Glomerular visceral epithelial cell (primary cell): ENCODE data around the gene LSM3.
A peak's percentile ranks its signal among the peaks of the same experiment; 100 is the strongest.

Experiments used
- DNase-seq: peaks from one replicate; pipeline ENCODE4 v3.0.0-alpha.2; 2016; ENCODE audit errors: extremely low spot score

The LSM3 gene

GRCh38 chr3:14143271-14144225 lies 35.1 kb upstream of the LSM3 start:
- DNase-seq = peak; percentile 85

DNA sequence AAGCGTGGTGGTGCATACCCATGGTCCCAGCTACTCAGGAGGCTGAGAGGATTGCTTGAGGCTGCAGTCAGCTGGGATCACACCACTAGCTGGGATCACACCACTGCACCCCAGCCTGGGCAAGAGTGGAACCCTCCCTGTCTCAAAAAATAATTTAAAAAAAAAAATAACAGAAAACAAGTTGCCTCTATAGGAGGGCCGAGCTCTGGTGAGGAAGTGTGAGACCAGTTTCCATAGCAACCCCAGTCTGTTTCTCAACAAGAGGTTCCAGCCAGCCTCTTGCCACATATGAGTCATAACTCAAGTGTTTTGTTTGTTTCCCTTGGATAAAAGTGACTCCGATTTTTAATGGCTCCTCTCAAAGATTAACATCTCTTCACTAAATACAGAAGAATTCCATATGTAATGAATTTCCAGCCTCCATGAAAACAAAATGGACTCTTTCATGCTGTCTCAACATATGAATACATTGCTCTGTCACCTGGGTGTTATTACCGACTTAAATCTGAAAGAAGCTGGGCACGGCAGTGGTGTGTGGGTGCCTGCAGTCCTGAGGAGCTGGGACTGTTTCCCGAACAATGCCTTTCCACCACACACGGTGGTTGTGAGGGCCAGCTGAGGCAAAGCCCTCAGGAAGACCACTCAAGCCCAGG lies 34.1 kb upstream of the LSM3 start:
- DNase-seq = peak; percentile 96

DNA sequence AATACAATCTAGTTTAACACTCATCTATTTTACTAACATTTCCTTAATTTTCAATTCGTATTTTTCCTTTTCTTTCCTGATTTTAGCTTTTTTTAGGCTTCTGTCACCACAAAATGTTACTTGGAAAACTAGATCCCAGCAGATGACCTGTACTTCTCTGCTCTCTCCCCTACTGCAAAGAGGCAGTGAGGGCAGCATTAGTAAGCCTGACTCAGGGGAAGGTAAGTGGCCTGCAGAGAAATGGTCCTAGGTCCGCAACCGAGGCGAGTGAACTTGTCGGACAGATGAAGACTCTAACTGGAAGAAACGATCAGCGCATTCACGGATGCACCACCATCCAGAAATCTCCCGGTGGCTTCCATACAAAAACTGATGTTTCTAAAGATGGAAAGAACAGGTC lies 33.4 kb upstream of the LSM3 start:
- DNase-seq = no peak

DNA sequence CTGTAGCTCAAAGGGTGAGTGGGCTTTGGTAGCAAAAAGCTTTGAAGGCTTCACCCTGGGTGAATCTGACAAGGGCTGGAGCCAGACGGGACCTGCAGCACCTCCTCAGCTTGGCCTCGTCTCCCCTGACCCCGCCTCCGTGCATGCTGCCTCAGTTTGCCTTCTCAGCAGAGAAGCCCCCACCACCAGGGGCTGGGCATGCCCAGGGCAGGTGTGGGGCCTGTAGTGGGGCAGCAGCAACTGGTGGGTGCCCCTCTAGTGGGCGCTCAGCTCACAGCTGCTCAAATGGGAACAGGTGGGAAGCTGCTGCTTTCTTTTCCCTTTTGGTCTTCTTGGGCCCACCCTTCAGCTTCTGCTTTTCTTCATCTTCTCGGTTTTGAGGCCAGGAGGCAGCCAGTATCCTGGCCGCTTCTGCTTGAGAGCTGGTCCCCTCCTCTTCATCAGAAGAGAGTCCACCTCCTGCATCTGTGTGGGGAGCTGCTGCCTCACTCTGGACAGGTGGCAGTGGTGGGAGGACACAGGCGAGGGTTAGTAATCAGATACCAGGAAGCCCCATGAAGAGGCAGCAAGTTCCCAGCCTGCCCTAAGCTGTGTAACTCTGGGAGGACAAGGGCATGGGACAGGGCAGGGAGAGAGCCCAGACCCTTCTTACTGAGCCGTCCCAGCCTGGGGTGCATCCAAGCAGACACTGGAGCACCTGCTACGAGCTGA lies 32.8 kb upstream of the LSM3 start:
- no peak for DNase-seq

GRCh38 chr3:14146381-14147065 lies 32.1 kb upstream of the LSM3 start:
- no peak for DNase-seq

DNA sequence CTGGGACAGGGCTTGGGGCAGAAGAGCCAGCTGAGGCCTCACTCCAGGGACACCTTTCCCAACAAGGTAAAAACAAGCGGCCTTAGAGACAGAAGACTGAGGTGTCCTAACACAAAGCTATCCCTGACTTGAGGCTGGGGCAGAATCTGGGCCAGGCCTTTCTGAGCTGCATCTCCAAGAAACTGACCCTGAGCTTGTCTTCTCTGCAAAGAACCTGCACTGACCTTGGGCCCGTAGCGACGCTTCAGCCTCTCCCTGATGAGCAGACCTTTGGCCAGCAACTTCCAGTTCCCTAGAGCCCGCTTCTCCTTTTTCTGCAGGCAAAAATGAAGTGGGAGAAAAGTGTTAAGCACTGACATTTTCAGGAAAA lies 31.6 kb upstream of the LSM3 start:
- DNase-seq = no peak

DNA sequence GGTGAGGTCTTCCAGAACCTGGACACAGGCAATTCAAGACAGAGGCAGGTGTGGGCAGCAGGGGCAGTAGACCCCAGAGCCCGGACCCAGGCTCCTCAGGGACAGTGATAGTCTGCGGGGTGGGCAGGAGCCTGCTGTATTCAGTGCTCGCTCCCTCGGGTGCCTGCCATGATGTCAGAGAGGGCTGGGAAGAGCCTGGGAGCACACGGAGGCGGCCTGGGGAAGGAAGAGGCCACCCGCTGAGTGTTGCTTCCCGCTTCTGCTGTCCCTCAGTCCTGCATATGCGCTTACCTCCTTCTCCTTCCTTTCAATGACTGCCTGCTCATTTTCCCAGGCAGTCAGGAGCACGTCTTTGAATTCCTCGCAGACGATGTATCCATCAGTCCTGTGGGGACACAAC lies 31.0 kb upstream of the LSM3 start:
- no peak for DNase-seq

GRCh38 chr3:14148041-14148985 lies 30.3 kb upstream of the LSM3 start:
- DNase-seq = no peak

GRCh38 chr3:14150078-14150477 lies 28.5 kb upstream of the LSM3 start:
- no peak for DNase-seq

DNA sequence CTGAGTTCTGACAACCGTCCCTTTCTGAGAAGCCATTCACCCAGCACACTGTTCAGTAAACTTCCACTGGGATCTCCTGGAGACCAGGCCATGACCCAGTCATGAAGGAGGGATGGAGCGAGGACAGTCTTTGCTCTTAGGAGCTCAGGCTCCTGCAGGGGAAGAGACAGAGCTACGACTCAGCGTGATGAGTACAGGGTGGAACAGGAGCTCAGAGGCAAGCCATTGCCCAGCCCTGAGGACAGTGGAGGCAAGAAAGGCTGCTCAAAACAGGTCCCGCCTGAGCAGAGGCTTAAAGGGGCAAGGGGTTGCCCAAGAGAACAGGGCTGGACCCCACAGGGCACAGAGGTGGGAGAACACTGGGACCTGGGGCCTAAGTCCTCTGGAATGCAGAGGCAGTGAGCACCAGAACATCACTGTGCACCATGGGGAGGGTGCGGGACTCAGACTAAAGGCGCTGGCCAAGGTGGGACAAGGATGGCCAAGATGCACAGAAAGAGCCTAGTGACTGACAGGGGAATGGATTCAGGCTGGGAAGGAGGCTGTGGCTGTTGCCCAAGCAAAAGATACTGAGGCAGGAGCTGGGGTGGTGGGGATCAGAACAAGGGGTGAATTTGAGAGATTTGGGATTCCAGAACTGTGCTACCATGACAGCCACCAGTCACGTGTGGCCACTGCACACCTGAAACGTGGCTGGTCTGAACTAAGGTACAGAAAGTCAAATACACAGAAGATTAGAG lies 28.0 kb upstream of the LSM3 start:
- no peak for DNase-seq

DNA sequence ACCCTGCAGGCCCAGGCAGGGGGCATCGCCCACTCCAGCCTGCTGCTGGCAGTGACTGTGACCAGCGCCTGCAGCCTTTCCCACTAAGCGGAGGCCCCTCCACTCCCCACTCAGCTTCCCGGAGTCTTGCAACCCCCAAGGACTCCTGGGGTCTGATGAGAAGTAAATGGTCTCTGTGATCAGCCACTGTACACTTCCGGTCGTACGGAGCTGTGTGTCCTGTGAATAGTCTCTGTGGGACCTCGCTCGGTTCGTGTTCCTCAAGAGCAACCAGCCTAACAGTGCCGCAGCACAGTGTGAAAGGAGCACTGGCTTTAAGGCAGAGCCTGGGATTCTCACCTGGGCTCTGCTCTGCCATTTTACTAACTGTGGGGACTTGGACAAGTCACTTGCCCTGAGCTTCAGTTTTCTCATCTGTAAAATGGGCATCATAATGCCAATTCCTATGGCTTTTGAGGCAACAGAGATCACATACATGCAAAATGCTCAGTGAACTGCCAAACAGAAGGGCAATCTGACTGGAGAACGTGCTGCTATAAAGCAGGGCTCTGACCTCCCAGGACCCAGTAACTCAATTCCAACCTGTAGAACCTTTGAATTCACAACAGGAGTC lies 27.0 kb upstream of the LSM3 start:
- DNase-seq = no peak

DNA sequence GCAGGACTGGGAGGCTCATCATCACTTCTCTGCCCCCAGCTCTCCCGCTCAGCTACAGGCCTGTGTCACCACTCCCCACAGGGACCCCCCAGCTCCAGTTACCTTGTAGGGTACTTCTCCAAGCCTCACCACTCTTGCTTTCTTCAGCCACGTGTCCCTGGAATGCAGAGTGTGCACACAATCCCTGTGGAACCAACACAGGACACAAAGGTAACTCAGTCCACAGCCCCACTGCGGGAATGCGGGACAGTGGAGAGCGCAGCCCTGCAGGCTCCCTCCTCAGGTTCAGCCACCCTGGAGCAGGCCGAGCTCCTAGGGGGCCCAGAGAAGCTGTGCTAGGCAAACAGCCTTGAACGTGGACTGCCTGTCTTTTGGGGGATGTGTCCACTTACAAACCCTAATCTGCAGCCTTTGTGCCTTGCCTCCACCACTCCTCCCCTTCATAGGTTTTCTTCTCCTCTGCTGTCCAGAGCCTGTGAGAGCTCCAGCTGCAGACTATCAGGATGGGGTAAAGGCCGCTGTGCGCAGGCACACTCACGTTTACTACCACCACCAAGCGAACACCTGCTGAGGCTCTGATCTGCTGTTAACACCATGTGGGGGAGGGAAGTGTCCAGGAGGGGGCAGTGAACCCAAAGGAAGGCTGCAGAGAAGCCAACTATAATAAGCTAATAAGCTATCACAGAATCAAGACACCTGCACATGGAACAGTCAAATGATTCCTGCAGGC lies 26.2 kb upstream of the LSM3 start:
- DNase-seq = no peak

DNA sequence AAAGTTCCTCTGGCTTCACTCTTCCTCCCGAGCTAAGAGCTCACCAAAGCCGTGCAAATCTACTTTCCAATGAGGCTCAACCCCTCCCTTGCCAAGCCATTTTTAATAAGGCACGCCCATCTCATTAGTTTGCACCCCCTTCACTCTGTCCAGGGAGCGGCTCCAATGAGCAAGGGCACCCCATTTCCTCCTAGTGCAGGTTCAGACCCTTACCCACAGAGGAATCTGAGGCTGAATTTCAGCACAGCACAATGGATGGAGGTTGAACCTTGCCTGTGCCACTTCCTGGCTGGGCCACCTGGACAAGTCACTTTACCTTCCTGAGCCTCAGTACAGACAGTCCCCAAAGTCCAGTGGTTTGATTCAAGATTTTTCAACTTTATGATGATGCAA lies 25.7 kb upstream of the LSM3 start:
- DNase-seq = no peak

- no peak for DNase-seq
Observed at GRCh38 chr3:14153663-14154062, 25.0 kb upstream of the LSM3 start.

DNA sequence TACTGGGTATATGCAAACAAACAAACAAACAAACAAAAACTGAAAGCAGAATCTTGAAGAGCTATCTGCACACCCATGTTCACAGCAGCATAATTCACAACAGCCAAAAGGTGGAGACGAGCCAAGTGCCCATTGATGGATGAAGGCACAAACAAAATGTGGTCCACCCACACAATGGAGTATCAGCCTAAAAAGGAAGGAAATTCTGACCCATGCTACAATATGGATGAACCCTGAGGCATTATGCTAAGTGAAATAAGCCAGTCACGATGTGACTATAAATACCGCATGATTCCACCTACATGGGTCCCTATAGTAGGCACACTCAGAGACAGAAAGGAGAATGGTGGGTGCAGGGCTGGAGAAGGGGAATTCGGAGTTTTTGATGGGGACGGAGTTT lies 24.3 kb upstream of the LSM3 start:
- no peak for DNase-seq

DNA sequence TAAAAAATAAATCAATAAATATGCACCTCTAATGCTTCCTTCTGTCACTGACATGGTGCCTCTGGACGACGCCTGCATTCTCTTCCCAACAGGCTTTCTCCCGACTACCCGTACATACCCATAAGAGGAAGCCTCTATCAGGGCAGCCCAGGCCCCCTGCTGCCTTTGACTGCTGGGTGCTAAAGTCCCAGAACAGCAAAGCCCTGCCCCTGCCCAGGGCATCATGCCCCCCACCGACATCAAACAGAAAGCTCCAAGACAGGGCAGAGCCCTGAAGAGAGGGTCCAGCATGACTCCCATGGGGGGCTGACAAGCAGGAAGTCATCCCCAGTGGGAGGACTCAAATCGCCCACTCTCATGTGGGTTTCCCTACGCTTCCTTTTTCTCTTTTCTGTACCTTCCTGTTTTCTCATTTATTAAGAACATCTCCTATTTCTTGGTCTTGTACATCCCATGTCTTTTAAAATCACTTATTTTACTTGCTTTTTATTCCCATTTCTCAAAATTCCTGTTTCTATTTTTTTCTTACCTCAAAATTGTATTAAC lies 23.6 kb upstream of the LSM3 start:
- DNase-seq = no peak

GRCh38 chr3:14156201-14156600 lies 22.4 kb upstream of the LSM3 start:
- DNase-seq = no peak

- no peak for DNase-seq
Observed at GRCh38 chr3:14156843-14157561, 21.6 kb upstream of the LSM3 start.
